Activated CD8-positive, alpha-beta memory T cell treated with anti-CD3 and anti-CD28 coated beads, Interleukin-2, amount 50 U/mL, for 1 hour (primary cell): ENCODE data around the gene TMEM255B.

Experiments
- DNase-seq: peaks from one replicate; pipeline ENCODE4 v3.0.0-alpha.2; 2020; ENCODE audit errors: extremely low read depth

TMEM255B gene

GRCh38 chr13:113860051-113860664 lies 101.1 kb downstream of the TMEM255B start:
- DNase-seq, result no peak

- no peak for DNase-seq
Measured at GRCh38 chr13:113860665-113861432, 101.8 kb downstream of the TMEM255B start.

GRCh38 chr13:113861433-113862030 lies 102.5 kb downstream of the TMEM255B start:
- no peak for DNase-seq

GRCh38 chr13:113862191-113862930 lies 103.3 kb downstream of the TMEM255B start:
- no peak for DNase-seq

GRCh38 chr13:113862931-113863523 lies 104.0 kb downstream of the TMEM255B start:
- no peak for DNase-seq

GRCh38 chr13:113863524-113864272 lies 104.7 kb downstream of the TMEM255B start, which contains the start of gene GAS6:
Gene GAS6 (minus strand): TSS chr13:113864076. CDS start chr13:113863920, 156 bp downstream.
- DNase-seq, result no peak

- no peak for DNase-seq
Measured at GRCh38 chr13:113864273-113864890, 105.4 kb downstream of the TMEM255B start.

- DNase-seq, result no peak
Measured at GRCh38 chr13:113865427-113865826, 106.4 kb downstream of the TMEM255B start.
